ENCODE measurements around the gene SLIT3.

DNA sequence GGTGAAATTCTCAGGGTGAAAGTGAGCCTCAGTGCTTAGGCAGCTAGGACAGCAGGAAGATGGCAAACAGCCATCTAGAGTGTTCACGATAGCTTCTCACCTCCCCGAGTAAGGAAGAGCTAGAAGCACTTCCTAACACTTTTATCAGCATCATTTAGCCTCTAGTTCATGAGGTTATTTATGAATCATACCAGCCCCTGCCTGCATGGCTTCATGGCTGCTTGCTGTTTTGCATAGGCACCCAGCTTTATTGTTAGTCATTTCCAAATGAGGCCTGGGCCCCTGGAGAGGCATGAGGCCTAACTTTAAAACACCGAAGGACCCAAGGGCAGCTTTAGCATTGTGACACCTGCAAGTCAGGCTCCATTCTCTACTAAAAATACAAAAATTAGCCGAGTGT lies 586.9 kb downstream of the SLIT3 start:
- TF ChIP-seq POLR2AphosphoS5 (IDR thresholded peaks at IDR 0.05; ENCODE audit: low read depth, low read length) (no peak), TAF1 (IDR thresholded peaks at IDR 0.05; ENCODE audit: low read depth, low read length) (no peak), SPI1 (IDR thresholded peaks at IDR 0.05; ENCODE audit: low read depth, low read length) (no peak), POLR2A (IDR thresholded peaks at IDR 0.05; ENCODE audit: low read depth, low read length) (no peak)

Data from GM12891 (cell line).